Heart right ventricle (tissue), 16 donors: Measurements from ENCODE around the gene AP1B1. TPM values are rescaled to one million over a fixed set of nuclear protein-coding genes. Genes with fewer than 3 reads are reported as not detected.
A peak's percentile ranks its signal among the peaks of the same experiment; 100 is the strongest.

ENCODE experiments used
- ATAC-seq, 8 donors: fragments of 200-7000 bp; cut with Tn5 transposase; one replicate each; pipeline ENCODE4 v1.9.1; 2020; ENCODE audit warnings: mild to moderate bottlenecking in 8 of 8, moderate library complexity in 8 of 8, moderate number of reproducible peaks in 1 of 8
- DNase-seq, 2 donors: peaks; one replicate each; pipeline ENCODE4 v3.0.0-alpha.2; 2020
- H3K27ac ChIP-seq, 10 donors: fragments of 200-600 bp; sonication (generic) in 2 of 10; one replicate each; pipeline versions ENCODE4 v1.5.0 to v1.8.0; 2020 to 2022; ENCODE audit warnings: mild to moderate bottlenecking in 3 of 10
- H3K27me3 ChIP-seq, 7 donors: fragments of 200-600 bp; one replicate each; pipeline ENCODE4 v1.8.0; 2021 to 2022; ENCODE audit warnings: mild to moderate bottlenecking in 2 of 7
- H3K36me3 ChIP-seq, 9 donors: fragments of 200-600 bp; sonication (generic) in 1 of 9; one replicate each; pipeline versions ENCODE4 v1.5.0 to v1.8.0; 2020 to 2022; ENCODE audit warnings: mild to moderate bottlenecking in 2 of 9
- H3K4me1 ChIP-seq, 9 donors: fragments of 200-600 bp; sonication (generic) in 1 of 9; one replicate each; pipeline versions ENCODE4 v1.5.0 to v1.8.0; 2020 to 2022; ENCODE audit warnings: mild to moderate bottlenecking in 4 of 9
- H3K4me3 ChIP-seq, 10 donors: fragments of 200-600 bp; sonication (generic) in 2 of 10; one replicate each; pipeline versions ENCODE4 v1.5.0 to v1.8.0; 2020 to 2022; ENCODE audit warnings: mild to moderate bottlenecking in 7 of 10, moderate library complexity in 2 of 10
- H3K9me3 ChIP-seq, 11 donors: fragments of 200-600 bp in 10 of 11; sonication (generic) in 2 of 11; one replicate each; pipeline versions ENCODE4 v1.5.0 to v1.8.0; 2013 to 2022; ENCODE audit warnings: mild to moderate bottlenecking in 2 of 11, control low read depth in 1 of 11, moderate library complexity in 1 of 11
- CTCF ChIP-seq, 9 donors: fragments of 200-600 bp; sonication (generic) in 2 of 9; IDR thresholded peaks; one replicate each; pipeline versions ENCODE4 v1.5.0 to v1.8.0; 2021 to 2022; ENCODE audit warnings: antibody characterized with exemption in 9 of 9, mild to moderate bottlenecking in 5 of 9, moderate library complexity in 1 of 9
- WGBS, 2 donors: extraction: QIAGEN DNeasy Blood & Tissue Kit; methylation state at CpG; one replicate each; pipeline ENCODE4 v1.1.7; 2013; ENCODE audit warnings: inconsistent platforms in 1 of 2; 5-methylcytosine and 5-hydroxymethylcytosine counted together
- intact Hi-C, 10 donors: fragments of 100-400 bp; cut with DNase I; formaldehyde crosslinking; loops; one replicate each; pipeline versions ENCODE4 v1.11.1 to v1.14.2; 2022
- polyA plus RNA-seq, 2 donors: library from polyadenylated mRNA; stranded (reverse); fragments of 200-250 nt; gene quantifications; one replicate each; pipeline ENCODE4 v1.2.3, GENCODE V29; 2013
- total RNA-seq, 10 donors: library from RNA; stranded (reverse); fragmentation: NEBNext Ultra II Directional in 3 of 10; extraction: Animal tissue kit (Norgen Biotek cat#: 25700) in 3 of 10; gene quantifications; one replicate each; pipeline versions ENCODE4 v1.2.1 to v1.2.4, GENCODE V29; 2021 to 2023
- donor health status: Arrhythmogenic right ventricular cardiomyopathy.
- donor health status: ischemic (EF 13 %, LVEDD 7.1; RV severe dilation, severe dysfunction).
- donor health status: healthy with polysubstance abuse.
- donor health status: DM: no; HTN: yes; CAD: no.
- donor health status: DM: no; HTN: no; CAD: no.
- donor health status: ischemic (EF 25% LVEDD 6.9; RV normal size, moderate dysfunction).
- donor health status: ischemic (EF 25% LVEDD 5.7; RV mildly dilated, moderate dysfunction).
- donor health status: healthy.
- donor health status: DM: yes; HTN: yes; CAD: no.
- donor health status: Ischemic cardiomyopathy.
- donor health status: ischemic (EF 35%, LVEDD 5.7; RV mildly dilated, moderate dysfunction).
- donor health status: nonischemic (EF 11% LVEDD 7.7; RV severe dilation, severe dysfunction).
- donor health status: DM: yes; HTN: yes; CAD: no.
- donor health status: PGD.
- donor health status: ischemic (EF 29% LVEDD 5.4; RV normal size, mild dysfunction).
- donor health status: nonischemic (EF 23%, LVEDD 6.1; RV moderate dilation, normal function).

AP1B1 gene
- total and polyA plus RNA-seq, 12 donors: 18.4 to 51.5 (median 29.0) TPM

GRCh38 chr22:29340566-29340965 lies 47.8 kb downstream of the AP1B1 start:
- no peak for DNase-seq
- WGBS, 2 donors: 86 to 92% methylated on average over 8 of the region's 8 CpGs
- H3K36me3 ChIP-seq: peaks cover 0 to 100% (median 44%) of the 10 kb centered on the region in 9 donors

GRCh38 chr22:29339381-29340235 lies 48.8 kb downstream of the AP1B1 start:
- 89 to 90% methylated on average over 23 of the region's 23 CpGs for WGBS, 2 donors
- peaks cover 0 to 43% (median 18%) of the 10 kb centered on the region in 9 donors for H3K4me1 ChIP-seq
- no peaks in the 10 kb centered on the region for H3K27me3 ChIP-seq
- intact Hi-C loops: loop anchor here in 2 of 10 donors (5.0 kb wide), 1 partner anchor 32 kb away; the partner anchor contains the start of gene GAS2L1 (in 2 of the 2)
- H3K27ac ChIP-seq: no peak overlapping the region
- DNase-seq (no peak), ATAC-seq (no peak)
- no peaks in the 10 kb centered on the region for H3K9me3 ChIP-seq
- peaks cover 0 to 100% (median 49%) of the 10 kb centered on the region in 9 donors for H3K36me3 ChIP-seq
- H3K4me3 ChIP-seq: no peak overlapping the region
- no peak for TF ChIP-seq CTCF (IDR thresholded peaks at IDR 0.05)

More at GRCh38 chr22:29340566-29340965, 47.8 kb downstream of the AP1B1 start:
- no peak for TF ChIP-seq CTCF (IDR thresholded peaks at IDR 0.05)
- Histone ChIP-seq H3K9me3 (no peaks in the 10 kb centered on the region), H3K27ac (no peak overlapping the region), H3K4me3 (no peak overlapping the region), H3K27me3 (no peaks in the 10 kb centered on the region), H3K4me1 (peaks cover 0 to 48% (median 18%) of the 10 kb centered on the region in 9 donors)
- ATAC-seq: no peak
- intact Hi-C loops: loop anchor here in 2 of 10 donors (5.0 kb wide), 1 partner anchor 33 kb away; the partner anchor contains the start of gene GAS2L1 (in 2 of the 2)

- peaks cover 0 to 31% (median 16%) of the 10 kb centered on the region in 9 donors for H3K4me1 ChIP-seq
- peaks cover 0 to 100% (median 50%) of the 10 kb centered on the region in 9 donors for H3K36me3 ChIP-seq
- DNase-seq (no peak), ATAC-seq (no peak)
- intact Hi-C loops: no loop called here
- H3K27me3 ChIP-seq: no peaks in the 10 kb centered on the region
- no peak overlapping the region for H3K4me3 ChIP-seq
- no peak overlapping the region for H3K27ac ChIP-seq
- TF ChIP-seq CTCF (IDR thresholded peaks at IDR 0.05): no peak
- 92 to 93% methylated on average over 6 of the region's 6 CpGs for WGBS, 2 donors
- no peaks in the 10 kb centered on the region for H3K9me3 ChIP-seq
These were observed 50.0 kb downstream of the AP1B1 start for GRCh38 chr22:29338398-29338797.

- Histone ChIP-seq H3K4me3 (no peak overlapping the region), H3K36me3 (peaks cover 0 to 100% (median 49%) of the 10 kb centered on the region in 9 donors), H3K27ac (peak overlapping the region in 4 of 10 donors; percentile 29 to 65 (median 59)), H3K9me3 (no peaks in the 10 kb centered on the region), H3K27me3 (no peaks in the 10 kb centered on the region), H3K4me1 (peaks cover 0 to 24% (median 11%) of the 10 kb centered on the region in 9 donors)
- ATAC-seq: no peak
- no peak for DNase-seq
- intact Hi-C loops: no loop called here
- no peak for TF ChIP-seq CTCF (IDR thresholded peaks at IDR 0.05)
- WGBS, 2 donors: 81 to 88% methylated on average over 12 of the region's 12 CpGs
These were observed 50.6 kb downstream of the AP1B1 start for GRCh38 chr22:29337631-29338284.
